Transverse colon (tissue), 3 donors: ENCODE data around the gene SLC32A1.

Source experiments
- CTCF ChIP-seq, 5 experiments: fragments of 200-600 bp in 3 of 5; fragments of 450-650 bp in 2 of 5; sonication (generic) in 3 of 5; IDR thresholded peaks; 1 replicate in 2 of 5; 2 replicates in 3 of 5; pipeline ENCODE4 v1.5.1; 2016 to 2017; ENCODE audit warnings: antibody characterized with exemption in 5 of 5, inconsistent platforms in 3 of 5, mild to moderate bottlenecking in 2 of 5, moderate library complexity in 1 of 5
- POLR2A ChIP-seq: fragments of 450-650 bp; IDR thresholded peaks from one replicate; pipeline ENCODE4 v1.6.1; 2016; ENCODE audit warnings: antibody characterized with exemption, mild to moderate bottlenecking, moderate library complexity

- no peak for TF ChIP-seq CTCF (IDR thresholded peaks at IDR 0.05)
- TF ChIP-seq POLR2A: no peak
These were observed 24.5 kb downstream of the SLC32A1 start for GRCh38 chr20:38748861-38749149.
